HepG2 (cell line): Measurements from ENCODE around the gene TSHZ2. TPM values are rescaled to one million over a fixed set of nuclear protein-coding genes. Genes with fewer than 3 reads are reported as not detected.

Source experiments
- ATAC-seq: fragments of 200-7000 bp; cut with Tn5 transposase; 3 replicates; pipeline ENCODE4 v1.9.1; 2020; ENCODE audit warnings: mild to moderate bottlenecking, moderate library complexity
- BruUV-seq: library from RNA; stranded (reverse); fragments of 400-500 nt; replicated peaks from 2 replicates; lab custom pipeline; 2021; lab: Mats Ljungman, UMichigan
- CTCF ChIA-PET: fragments of 300-600 bp; formaldehyde crosslinking; extraction: SDS; loops from one replicate; lab custom pipeline; 2021; ENCODE audit warnings: low total read pairs, inconsistent platforms, low intra/inter-chr PET ratio; lab: Yijun Ruan, JAX
- POLR2A ChIA-PET: fragments of 350-600 bp; sonication (Branson Sonifier 250); formaldehyde crosslinking; loops from one replicate; lab custom pipeline; 2020; ENCODE audit warnings: antibody characterized with exemption, inconsistent platforms; lab: Yijun Ruan, JAX
- DNase-seq: peaks from one replicate; pipeline ENCODE4 v3.0.0-alpha.2; 2015; ENCODE audit warnings: low spot score
- FAIRE-seq: peaks from 3 replicates; lab custom pipeline; 2011; peaks lifted over from hg19 to GRCh38; lab: Jason Lieb, UNC
- H2AFZ ChIP-seq: one replicate; pipeline ENCODE4 v1.6.1; 2011; ENCODE audit warnings: low read length, inconsistent platforms
- H3K27ac ChIP-seq: fragments of 300-600 bp; 3 replicates; pipeline ENCODE4 v1.8.0; 2011; ENCODE audit warnings: mixed run types, mild to moderate bottlenecking, mixed read lengths, low read length, inconsistent platforms; ENCODE audit not compliant: insufficient read depth; ENCODE audit errors: extremely low read length
- H3K27me3 ChIP-seq, 2 experiments: fragments of 200-600 bp in 1 of 2; 2 replicates in 1 of 2; 3 replicates in 1 of 2; pipeline versions ENCODE4 v1.6.0 to v1.8.0; 2011; ENCODE audit warnings: low read length in 2 of 2, mild to moderate bottlenecking in 2 of 2, moderate library complexity in 2 of 2, inconsistent platforms in 1 of 2; ENCODE audit not compliant: insufficient read depth in 2 of 2, control insufficient read depth in 1 of 2
- H3K36me3 ChIP-seq, 2 experiments: fragments of 200-600 bp in 1 of 2; replicated peaks in 1 of 2; 2 replicates in 1 of 2; 3 replicates in 1 of 2; pipeline versions ENCODE4 v1.5.1 to v1.8.0; 2011; ENCODE audit warnings: low read length in 2 of 2, inconsistent platforms in 1 of 2; ENCODE audit not compliant: insufficient read depth in 2 of 2, control insufficient read depth in 1 of 2
- H3K4me1 ChIP-seq: 2 replicates; pipeline ENCODE4 v1.5.1; 2012; ENCODE audit warnings: low read length, inconsistent platforms; ENCODE audit not compliant: insufficient read depth
- H3K4me2 ChIP-seq: 2 replicates; pipeline ENCODE4 v1.6.0; 2011; ENCODE audit warnings: low read depth, low read length, inconsistent platforms
- H3K4me3 ChIP-seq, 3 experiments: fragments of 200-600 bp in 1 of 3; sonication (generic), shearing (Covaris generic) in 1 of 3; replicated peaks in 1 of 3; 2 replicates each; pipeline ENCODE4 v1.5.1; 2011 to 2016; ENCODE audit warnings: low read length in 3 of 3, inconsistent platforms in 2 of 3, low read depth in 2 of 3, mild to moderate bottlenecking in 2 of 3, control low read depth in 1 of 3, mixed read lengths in 1 of 3; ENCODE audit not compliant: insufficient read depth in 1 of 3
- H3K79me2 ChIP-seq: one replicate; pipeline ENCODE4 v1.6.1; 2011; ENCODE audit warnings: low read length, inconsistent platforms; ENCODE audit not compliant: insufficient read depth
- H3K9ac ChIP-seq: 2 replicates; pipeline ENCODE4 v1.6.0; 2011; ENCODE audit warnings: mild to moderate bottlenecking, low read depth, low read length, inconsistent platforms; ENCODE audit not compliant: insufficient read depth
- H3K9me3 ChIP-seq: 2 replicates; pipeline ENCODE4 v1.5.1; 2012; ENCODE audit warnings: mild to moderate bottlenecking, low read length
- H4K20me1 ChIP-seq: 2 replicates; pipeline ENCODE4 v1.6.0; 2011; ENCODE audit warnings: inconsistent platforms, mild to moderate bottlenecking, low read length, moderate library complexity; ENCODE audit not compliant: insufficient read depth
- MEIS2 ChIP-seq: sonication (generic); formaldehyde crosslinking; IDR thresholded peaks from 2 replicates; pipeline ENCODE4 v1.9.0; 2021; ENCODE audit warnings: mild to moderate bottlenecking, missing genetic modification reagents
- PHF20 ChIP-seq: sonication (generic); formaldehyde crosslinking; IDR thresholded peaks from 2 replicates; pipeline ENCODE4 v1.5.0; 2020; ENCODE audit warnings: mild to moderate bottlenecking, missing genetic modification reagents
- SRSF9 ChIP-seq: fragments of 200-400 bp; formaldehyde crosslinking; IDR thresholded peaks from 2 replicates; pipeline ENCODE4 v1.6.1; 2018; ENCODE audit warnings: borderline replicate concordance, mild to moderate bottlenecking, low read depth, low read length; ENCODE audit not compliant: insufficient read depth, poor library complexity, severe bottlenecking
- TFDP2 ChIP-seq: sonication (generic); formaldehyde crosslinking; IDR thresholded peaks from 2 replicates; pipeline ENCODE4 v1.4.0; 2020; ENCODE audit warnings: missing genetic modification reagents
- ZBTB37 ChIP-seq: sonication (generic); formaldehyde crosslinking; IDR thresholded peaks from 2 replicates; pipeline ENCODE4 v1.4.0; 2020; ENCODE audit warnings: mild to moderate bottlenecking, missing genetic modification reagents
- ZBTB43 ChIP-seq: sonication (generic); formaldehyde crosslinking; conservative IDR thresholded peaks from 2 replicates; pipeline ENCODE4 v1.4.0; 2020; ENCODE audit warnings: missing genetic modification reagents
- ZKSCAN8 ChIP-seq: IDR thresholded peaks from 2 replicates; pipeline ENCODE4 v1.6.1; 2016; ENCODE audit warnings: borderline replicate concordance, missing genetic modification reagents, missing compliant biosample characterization
- ZNF280B ChIP-seq: sonication (generic); formaldehyde crosslinking; IDR thresholded peaks from 2 replicates; pipeline ENCODE4 v1.5.0; 2020; ENCODE audit warnings: missing genetic modification reagents, mild to moderate bottlenecking, borderline replicate concordance
- ZNF460 ChIP-seq: sonication (generic); formaldehyde crosslinking; IDR thresholded peaks from 2 replicates; pipeline ENCODE4 v1.5.1; 2020; ENCODE audit warnings: missing genetic modification reagents, mild to moderate bottlenecking, borderline replicate concordance
- WGBS: methylation state at CpG from one replicate; pipeline ENCODE4 v1.1.6; 2017; ENCODE audit warnings: low lambda C conversion rate; 5-methylcytosine and 5-hydroxymethylcytosine counted together
- in situ Hi-C: cut with HindIII; loops from 2 replicates; pipeline ENCODE4 v1.10.0; 2017; ENCODE audit warnings: low pct_unique_long_range_greater_than_20kb; ENCODE audit not compliant: extremely low pct_ligation_motif_present
- intact Hi-C: fragments of 100-400 bp; cut with micrococcal nuclease; formaldehyde crosslinking; loops from one replicate; pipeline ENCODE4 v1.10.0; 2022; ENCODE audit not compliant: unreplicated experiment
- polyA plus RNA-seq, 8 experiments: library from polyadenylated mRNA; depleted of rRNA in 3 of 8; stranded (reverse) in 7 of 8; unstranded in 1 of 8; fragments of >200 nt; fragmentation: Illumina TruSeq in 4 of 8; extraction: Trizol in 4 of 8; gene quantifications; 2 replicates each; pipeline versions ENCODE4 v1.2.1 to v1.2.3, GENCODE V29; 2011 to 2016; ENCODE audit warnings: low read depth in 4 of 8, missing spikeins in 1 of 8, mixed read lengths in 1 of 8; ENCODE audit not compliant: insufficient read depth in 1 of 8
- total RNA-seq, 5 experiments: library from RNA; depleted of rRNA; stranded (reverse); fragments of >200 nt; fragmentation: Illumina TruSeq; extraction: Trizol; gene quantifications; 2 replicates each; pipeline ENCODE4 v1.2.3, GENCODE V29; 2016; ENCODE audit warnings: low read depth in 1 of 5
- TF ChIP-seq, protein P1 (sequence below): sonication (generic); formaldehyde crosslinking; IDR thresholded peaks from 2 replicates; pipeline ENCODE4 v1.5.1; 2020; ENCODE audit warnings: mild to moderate bottlenecking, missing genetic modification reagents

The TSHZ2 gene
- total and polyA plus RNA-seq, 2 of the 13 experiments (the other 11 are each of a cell fraction or from before 2014, with no cell fraction given): 0.01 TPM; not detected in 1

DNA sequence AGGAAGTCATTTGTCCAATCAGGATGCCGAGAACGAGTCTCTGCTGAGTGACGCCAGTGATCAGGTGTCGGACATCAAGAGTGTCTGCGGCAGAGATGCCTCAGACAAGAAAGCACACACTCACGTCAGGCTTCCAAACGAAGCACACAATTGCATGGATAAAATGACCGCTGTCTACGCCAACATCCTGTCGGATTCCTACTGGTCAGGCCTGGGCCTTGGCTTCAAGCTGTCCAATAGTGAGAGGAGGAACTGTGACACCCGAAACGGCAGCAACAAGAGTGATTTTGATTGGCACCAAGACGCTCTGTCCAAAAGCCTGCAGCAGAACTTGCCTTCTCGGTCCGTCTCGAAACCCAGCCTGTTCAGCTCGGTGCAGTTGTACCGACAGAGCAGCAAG, 281.5 kb downstream of the TSHZ2 start (continued):
- TF ChIP-seq ZBTB43 (CRISPR knock-in tag): no peak

DNA sequence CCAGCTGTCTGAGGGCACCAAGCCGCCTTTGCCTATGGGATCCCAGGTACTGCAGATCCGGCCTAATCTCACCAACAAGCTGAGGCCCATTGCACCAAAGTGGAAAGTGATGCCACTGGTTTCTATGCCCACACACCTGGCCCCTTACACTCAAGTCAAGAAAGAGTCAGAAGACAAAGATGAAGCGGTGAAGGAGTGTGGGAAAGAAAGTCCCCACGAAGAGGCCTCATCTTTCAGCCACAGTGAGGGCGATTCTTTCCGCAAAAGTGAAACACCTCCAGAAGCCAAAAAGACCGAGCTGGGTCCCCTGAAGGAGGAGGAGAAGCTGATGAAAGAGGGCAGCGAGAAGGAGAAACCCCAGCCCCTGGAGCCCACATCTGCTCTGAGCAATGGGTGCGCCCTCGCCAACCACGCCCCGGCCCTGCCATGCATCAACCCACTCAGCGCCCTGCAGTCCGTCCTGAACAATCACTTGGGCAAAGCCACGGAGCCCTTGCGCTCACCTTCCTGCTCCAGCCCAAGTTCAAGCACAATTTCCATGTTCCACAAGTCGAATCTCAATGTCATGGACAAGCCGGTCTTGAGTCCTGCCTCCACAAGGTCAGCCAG, 283.0 kb downstream of the TSHZ2 start:
- no peak for FAIRE-seq
- Histone ChIP-seq H3K27ac (no peak overlapping the region), H2AFZ (no peak overlapping the region), H3K36me3 (no peaks in the 10 kb centered on the region), H3K4me1 (no peaks in the 10 kb centered on the region), H3K27me3 (0 out of 5 replicates have a peak, but pooled peaks cover 0 to 12% of the 10 kb centered on the region in 2 experiments), H3K9me3 (no peaks in the 10 kb centered on the region), H4K20me1 (no peaks in the 10 kb centered on the region), H3K4me2 (no peak overlapping the region), H3K9ac (no peak overlapping the region), H3K4me3 (no peak overlapping the region), H3K79me2 (no peaks in the 10 kb centered on the region)
- CTCF ChIA-PET: no interaction called here
- WGBS: 64% methylated on average over 18 of the region's 18 CpGs
- intact Hi-C loops (no loop called here), in situ Hi-C loops (no loop called here)
- DNase-seq: no peak
- no TSS peak for BruUV-seq
- POLR2A ChIA-PET: no interaction called here
- no peak for ATAC-seq
- TF ChIP-seq ZNF460 (CRISPR knock-in tag) (no peak), TFDP2 (no peak), SRSF9 (no peak), ZKSCAN8 (CRISPR knock-in tag) (no peak), PHF20 (CRISPR knock-in tag) (no peak), MEIS2 (CRISPR knock-in tag) (no peak), ZBTB37 (CRISPR knock-in tag) (no peak), ZNF280B (CRISPR knock-in tag) (no peak)
- TF ChIP-seq, protein P1, sequence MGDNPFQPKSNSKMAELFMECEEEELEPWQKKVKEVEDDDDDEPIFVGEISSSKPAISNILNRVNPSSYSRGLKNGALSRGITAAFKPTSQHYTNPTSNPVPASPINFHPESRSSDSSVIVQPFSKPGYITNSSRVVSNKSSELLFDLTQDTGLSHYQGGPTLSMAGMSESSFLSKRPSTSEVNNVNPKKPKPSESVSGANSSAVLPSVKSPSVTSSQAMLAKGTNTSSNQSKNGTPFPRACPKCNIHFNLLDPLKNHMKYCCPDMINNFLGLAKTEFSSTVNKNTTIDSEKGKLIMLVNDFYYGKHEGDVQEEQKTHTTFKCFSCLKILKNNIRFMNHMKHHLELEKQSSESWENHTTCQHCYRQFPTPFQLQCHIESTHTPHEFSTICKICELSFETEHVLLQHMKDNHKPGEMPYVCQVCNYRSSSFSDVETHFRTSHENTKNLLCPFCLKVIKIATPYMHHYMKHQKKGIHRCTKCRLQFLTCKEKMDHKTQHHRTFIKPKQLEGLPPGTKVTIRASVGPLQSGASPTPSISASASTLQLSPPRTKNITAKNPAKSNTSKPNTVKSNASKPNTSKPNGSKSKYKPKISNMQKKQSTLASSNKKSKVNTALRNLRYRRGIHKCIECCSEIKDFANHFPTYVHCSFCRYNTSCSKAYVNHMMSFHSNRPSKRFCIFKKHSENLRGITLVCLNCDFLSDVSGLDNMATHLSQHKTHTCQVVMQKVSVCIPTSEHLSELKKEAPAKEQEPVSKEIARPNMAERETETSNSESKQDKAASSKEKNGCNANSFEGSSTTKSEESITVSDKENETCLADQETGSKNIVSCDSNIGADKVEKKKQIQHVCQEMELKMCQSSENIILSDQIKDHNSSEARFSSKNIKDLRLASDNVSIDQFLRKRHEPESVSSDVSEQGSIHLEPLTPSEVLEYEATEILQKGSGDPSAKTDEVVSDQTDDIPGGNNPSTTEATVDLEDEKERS (CRISPR knock-in tag): no peak
